LHCN-M2 (cell line): ENCODE measurements around the gene LIME1. TPM values are rescaled to one million over a fixed set of nuclear protein-coding genes. Genes with fewer than 3 reads are reported as not detected.

Experiments used
- DNase-seq: peaks from one replicate; pipeline ENCODE4 v3.0.0-alpha.2; 2012; ENCODE audit warnings: low read depth
- total RNA-seq: library from RNA; depleted of rRNA; stranded (reverse); fragments of >200 nt; gene quantifications from 2 replicates; pipeline ENCODE4 v1.2.3, GENCODE V29; 2014

LIME1 gene
- total RNA-seq, 1 experiment from 2014 or later: 16.2 TPM

GRCh38 chr20:63737945-63738686 lies 1.7 kb downstream of the LIME1 start:
- no peak for DNase-seq

GRCh38 chr20:63738687-63739129 lies 2.2 kb downstream of the LIME1 start:
- no peak for DNase-seq

- DNase-seq: peak; percentile 62
These were observed 2.9 kb downstream of the LIME1 start, which contains the start of gene SLC2A4RG for GRCh38 chr20:63739130-63740069. Gene SLC2A4RG (plus strand): TSS chr20:63739776. CDS start chr20:63739913, 137 bp downstream.

GRCh38 chr20:63740070-63740626 lies 3.7 kb downstream of the LIME1 start:
- DNase-seq: peak; percentile 55

- peak; percentile 89 for DNase-seq
These were observed 4.3 kb downstream of the LIME1 start for GRCh38 chr20:63740627-63741353.

- DNase-seq: no peak
These were observed 4.9 kb downstream of the LIME1 start for GRCh38 chr20:63741354-63741675.

GRCh38 chr20:63741676-63742380 lies 5.4 kb downstream of the LIME1 start:
- no peak for DNase-seq

- DNase-seq: no peak
These were observed 6.0 kb downstream of the LIME1 start for GRCh38 chr20:63742381-63743024.

GRCh38 chr20:63743210-63743970 lies 6.9 kb downstream of the LIME1 start:
- DNase-seq: no peak

GRCh38 chr20:63744158-63744557 lies 7.7 kb downstream of the LIME1 start:
- DNase-seq: no peak

- no peak for DNase-seq
These were observed 8.3 kb downstream of the LIME1 start for GRCh38 chr20:63744574-63745423.

- no peak for DNase-seq
These were observed 9.0 kb downstream of the LIME1 start for GRCh38 chr20:63745424-63745805.

- no peak for DNase-seq
These were observed 9.7 kb downstream of the LIME1 start for GRCh38 chr20:63745961-63746731.

- no peak for DNase-seq
These were observed 10.4 kb downstream of the LIME1 start for GRCh38 chr20:63746751-63747315.

GRCh38 chr20:63747622-63748069 lies 11.2 kb downstream of the LIME1 start:
- DNase-seq: no peak

GRCh38 chr20:63748070-63748933 lies 11.8 kb downstream of the LIME1 start:
- DNase-seq: no peak

- no peak for DNase-seq
These were observed 12.4 kb downstream of the LIME1 start for GRCh38 chr20:63748934-63749270.
